HG03439 (cell line): Measurements from ENCODE around the gene ZNF530.
A peak's percentile ranks its signal among the peaks of the same experiment; 100 is the strongest.

ENCODE experiments used
- ATAC-seq: cut with Tn5 transposase; IDR thresholded peaks from one replicate; pipeline ENCODE4 v1.9.1; 2021; ENCODE audit warnings: mild to moderate bottlenecking, moderate library complexity; ENCODE audit not compliant: unreplicated experiment

ZNF530 gene

DNA sequence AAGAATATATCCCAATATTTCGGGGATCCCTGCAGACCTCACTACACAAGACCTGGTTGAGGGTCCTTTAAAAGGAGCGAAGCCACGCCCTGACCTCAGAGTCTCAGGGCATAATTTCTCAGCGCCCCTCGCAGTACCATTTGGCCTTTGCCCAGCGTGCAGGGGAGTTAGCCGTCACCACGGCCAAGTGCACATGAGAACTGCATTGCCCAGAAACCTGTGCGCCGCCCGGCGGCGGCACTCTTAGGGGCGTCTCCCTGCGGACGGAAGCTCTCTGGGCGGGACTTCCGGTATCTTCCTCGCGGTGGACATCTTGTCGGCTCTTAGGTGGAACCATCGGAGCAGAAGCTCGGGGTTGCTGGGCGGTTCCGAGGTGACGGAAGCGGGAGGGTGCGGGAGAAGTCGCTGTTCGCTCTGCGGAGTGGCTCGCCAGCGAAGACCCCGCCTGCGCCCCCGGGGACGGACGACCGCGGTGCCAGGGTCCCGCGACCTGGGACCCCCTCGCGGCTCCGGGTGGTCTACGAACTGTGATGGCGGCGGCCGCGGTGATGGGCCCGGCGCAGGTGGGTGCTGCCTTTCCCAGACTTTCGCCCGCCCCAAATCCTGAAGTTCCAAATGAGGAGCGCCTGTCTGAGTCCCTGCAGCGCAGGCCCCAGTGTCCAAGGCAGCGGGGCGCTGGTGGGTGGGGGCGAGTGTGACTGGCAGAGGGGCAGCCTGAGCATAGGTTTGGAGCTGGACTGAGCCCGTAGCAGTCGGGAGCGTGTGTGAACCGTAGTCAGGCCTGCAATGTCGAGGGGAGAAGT lies 14.5 kb downstream of the ZNF530 start, which contains the start of gene ZNF134:
Gene ZNF134 (plus strand): TSS at position 302 of the 803 bp plus-strand sequence. CDS start 5,227 bp downstream, outside the sequence.
- ATAC-seq, result peak; percentile 93

DNA sequence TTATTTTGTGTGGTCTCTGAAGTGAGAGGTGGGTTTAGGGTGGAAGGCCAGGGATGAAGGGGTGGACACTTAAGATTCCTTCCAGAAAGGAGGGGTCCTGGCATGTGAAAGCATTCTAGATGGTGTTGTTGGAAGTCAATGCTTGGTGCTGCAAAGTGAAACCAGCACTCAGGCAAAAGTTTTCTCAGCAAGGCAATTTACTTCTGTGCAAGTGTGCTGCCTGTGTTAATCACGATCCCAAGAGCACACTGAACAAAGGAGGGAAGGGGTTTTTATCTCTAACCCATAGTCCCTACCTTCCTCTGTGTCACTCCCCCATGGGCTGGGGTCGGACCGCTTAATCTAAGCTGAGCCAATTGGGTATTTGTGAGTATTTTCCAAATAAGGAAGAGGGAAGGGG lies 15.7 kb downstream of the ZNF530 start:
- ATAC-seq, result no peak

DNA sequence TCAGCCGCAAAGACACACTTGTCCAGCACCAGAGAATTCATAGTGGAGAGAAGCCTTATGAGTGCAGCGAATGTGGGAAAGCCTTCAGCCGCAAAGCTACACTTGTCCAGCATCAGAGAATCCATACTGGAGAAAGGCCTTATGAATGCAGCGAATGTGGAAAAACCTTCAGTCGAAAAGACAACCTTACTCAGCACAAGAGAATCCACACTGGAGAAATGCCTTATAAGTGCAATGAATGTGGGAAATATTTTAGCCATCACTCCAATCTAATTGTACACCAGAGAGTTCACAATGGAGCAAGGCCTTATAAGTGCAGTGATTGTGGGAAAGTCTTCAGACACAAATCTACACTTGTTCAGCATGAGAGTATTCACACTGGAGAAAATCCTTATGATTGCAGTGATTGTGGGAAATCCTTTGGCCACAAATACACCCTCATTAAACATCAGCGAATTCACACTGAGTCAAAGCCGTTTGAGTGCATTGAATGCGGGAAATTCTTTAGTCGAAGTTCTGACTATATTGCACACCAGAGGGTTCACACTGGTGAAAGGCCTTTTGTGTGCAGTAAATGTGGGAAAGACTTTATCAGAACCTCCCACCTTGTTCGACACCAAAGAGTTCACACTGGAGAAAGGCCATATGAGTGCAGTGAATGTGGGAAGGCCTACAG lies 21.1 kb downstream of the ZNF530 start:
- ATAC-seq, result no peak

DNA sequence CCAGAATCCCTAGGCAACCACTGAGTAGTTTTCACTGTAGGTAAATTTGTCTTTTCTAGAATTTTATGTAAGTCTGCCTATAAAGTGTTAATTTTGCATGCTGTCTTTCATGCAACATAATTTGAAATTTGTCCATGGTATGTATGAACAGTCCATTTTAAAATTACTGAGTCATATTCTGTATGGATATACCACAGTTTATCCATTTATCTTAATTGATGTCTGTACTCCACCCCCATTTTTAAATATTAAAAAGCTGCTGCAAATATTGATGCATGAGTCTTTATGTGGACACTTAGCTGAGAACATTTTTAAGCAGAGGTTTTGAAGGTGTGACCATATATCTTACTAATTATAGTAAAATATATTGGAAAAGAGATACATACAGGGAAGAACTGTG lies 23.4 kb downstream of the ZNF530 start:
- no peak for ATAC-seq

DNA sequence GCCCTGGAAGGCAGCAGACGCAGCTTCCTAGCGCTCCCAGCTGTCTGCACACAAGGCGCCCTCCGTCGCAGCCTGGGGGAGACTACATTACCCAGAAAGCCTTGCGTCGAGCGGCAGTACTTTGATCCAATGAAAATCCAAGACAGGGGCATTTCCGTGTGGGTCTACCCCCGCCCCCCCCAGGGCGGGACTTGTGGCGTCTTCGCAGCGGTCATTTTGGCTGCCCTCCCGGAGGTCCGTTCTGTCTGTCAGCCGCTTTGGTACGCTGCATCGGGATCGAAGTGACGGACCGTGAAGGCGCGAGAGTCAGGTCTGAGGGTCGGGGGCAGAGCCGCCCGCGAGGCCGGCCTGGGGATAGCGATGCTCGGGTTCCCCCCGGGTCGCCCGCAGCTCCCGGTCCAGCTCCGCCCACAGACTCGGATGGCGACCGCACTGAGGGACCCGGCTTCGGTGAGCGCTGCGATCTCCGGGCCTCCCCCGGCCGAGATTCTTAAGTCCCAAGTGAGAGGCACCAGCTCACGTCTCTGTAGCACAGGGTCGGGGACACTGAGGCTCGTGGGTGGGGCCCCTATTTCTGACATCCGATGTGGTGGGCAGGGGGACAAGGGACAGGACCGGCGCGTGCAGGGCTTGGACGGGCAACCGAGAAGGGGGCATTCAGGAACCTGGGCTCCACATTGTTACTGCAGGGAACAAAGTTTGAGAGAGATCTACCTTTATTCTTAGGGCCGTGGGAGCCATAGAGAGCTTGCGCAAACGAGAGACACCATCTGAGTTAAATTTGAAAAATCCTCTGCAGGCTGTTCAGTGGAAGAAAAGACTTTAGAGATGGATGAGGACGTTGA lies 33.5 kb downstream of the ZNF530 start, which contains the start of gene ZNF211:
Gene ZNF211 (plus strand): TSS at position 182 of the 845 bp plus-strand sequence. CDS start 179 bp downstream, at position 361.
- ATAC-seq, result peak; percentile 92

DNA sequence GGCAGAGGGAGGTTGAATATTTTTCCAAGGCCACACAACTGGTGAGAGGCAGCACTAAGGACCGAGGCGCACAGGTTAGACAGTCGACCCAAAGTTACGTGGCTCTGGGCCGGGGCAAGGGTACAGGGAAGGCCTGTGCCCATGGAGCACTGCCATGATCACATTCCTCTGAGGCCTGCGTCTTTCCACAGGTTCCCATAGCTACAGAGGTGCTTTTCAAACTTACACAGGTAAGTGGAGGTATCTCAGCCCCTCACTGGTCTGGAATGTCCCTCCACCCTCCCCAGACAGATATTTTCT lies 34.1 kb downstream of the ZNF530 start:
- ATAC-seq, result no peak

- no peak for ATAC-seq
Measured at GRCh38 chr19:57637379-57637778, 37.7 kb downstream of the ZNF530 start.

- no peak for ATAC-seq
Measured at GRCh38 chr19:57641715-57642234, 42.1 kb downstream of the ZNF530 start.

DNA sequence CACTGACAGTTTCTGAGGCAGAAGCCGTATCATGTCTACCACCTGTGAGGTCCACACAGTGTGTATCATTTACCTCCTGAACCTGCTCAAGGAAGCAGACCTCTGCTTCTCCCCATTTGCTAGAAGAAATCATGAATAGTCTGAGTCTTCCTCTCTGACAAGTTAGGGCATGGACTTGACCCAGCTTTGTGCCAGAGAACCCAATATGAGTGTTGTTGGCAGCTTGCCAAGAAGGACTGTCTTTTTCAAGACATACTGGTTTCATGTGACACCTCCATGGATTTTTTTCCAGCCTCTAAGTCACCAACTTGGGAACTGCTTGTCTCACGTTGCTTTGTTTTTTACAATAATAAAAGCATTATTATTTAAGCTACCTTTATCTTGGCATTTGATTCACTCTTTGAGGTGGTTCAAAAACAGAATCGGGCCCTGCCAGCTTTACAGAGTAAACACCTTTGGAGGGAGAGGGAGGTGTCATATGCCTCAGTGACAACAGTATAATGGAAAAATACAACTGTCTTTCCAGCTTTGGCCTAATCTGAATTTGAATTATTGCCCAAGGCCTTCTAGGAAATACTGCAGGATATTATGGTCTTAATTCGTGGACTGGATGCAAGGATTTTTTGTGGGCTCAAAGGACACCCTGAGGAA lies 42.8 kb downstream of the ZNF530 start:
- no peak for ATAC-seq

DNA sequence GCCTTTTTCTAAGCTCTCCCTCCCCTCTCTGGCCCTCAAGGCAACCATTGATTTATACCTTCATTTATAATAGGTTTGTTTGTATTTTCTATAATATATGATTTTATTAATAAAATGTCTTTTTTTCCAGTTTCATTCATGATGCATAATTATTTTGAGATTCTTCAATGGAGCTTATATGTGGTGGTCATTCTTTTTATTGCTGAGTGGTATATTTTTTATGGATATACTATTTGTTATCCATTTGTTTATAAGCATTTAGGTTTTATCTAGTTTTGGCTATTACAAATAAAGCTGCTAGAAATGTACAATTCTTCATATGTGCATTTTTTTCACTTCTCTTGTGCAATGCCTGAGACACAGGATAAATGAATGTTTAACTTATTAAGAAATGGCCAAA lies 44.0 kb downstream of the ZNF530 start:
- no peak for ATAC-seq

DNA sequence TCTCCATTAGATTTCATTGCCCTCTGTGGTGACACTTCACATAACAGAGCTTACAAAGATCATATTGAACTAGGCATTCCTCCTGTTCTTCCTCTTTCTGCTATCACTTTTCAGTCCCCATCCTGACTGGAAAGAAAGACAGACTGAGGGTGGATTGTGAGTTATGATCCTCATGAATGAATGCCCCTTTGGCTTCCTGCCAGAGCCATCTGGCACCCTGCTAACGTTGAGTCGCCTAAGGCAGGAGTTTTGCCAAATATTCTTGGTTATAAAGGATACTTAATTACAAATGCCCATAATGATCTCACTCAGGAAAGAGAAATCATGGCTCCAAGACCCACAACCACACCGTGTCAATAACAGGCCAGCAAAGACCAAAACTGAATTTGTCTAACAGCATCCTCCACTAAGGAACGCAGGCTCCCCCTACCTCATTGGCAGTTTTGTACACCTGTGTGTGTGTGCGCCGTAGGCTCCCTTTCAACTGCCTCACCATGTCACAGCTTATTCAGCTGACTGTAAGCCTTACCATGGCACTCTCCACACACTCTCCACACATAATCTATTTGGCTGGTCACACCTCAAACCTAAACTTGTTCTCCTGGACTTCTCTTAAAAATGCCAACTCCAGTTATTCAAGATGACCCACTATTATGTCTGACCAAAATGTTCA lies 48.8 kb downstream of the ZNF530 start:
- no peak for ATAC-seq

DNA sequence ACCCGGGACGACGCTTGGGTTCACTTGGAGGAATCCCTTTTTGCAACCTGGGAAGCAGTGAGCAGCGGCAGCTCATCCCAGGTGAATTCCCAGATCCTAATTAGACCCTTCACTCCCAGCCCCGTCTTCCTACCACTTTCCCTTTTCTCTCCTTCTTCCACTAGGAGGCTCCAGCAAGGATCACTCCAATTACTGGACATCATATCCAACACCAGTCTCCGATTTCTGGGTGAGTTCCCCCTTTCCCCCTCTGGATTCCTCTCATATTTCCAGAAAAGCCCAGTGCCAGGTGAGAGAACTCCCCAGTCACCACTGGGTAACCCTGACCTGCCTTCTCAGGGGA lies 51.9 kb downstream of the ZNF530 start:
- ATAC-seq, result no peak

- no peak for ATAC-seq
Measured at GRCh38 chr19:57653689-57654088, 54.0 kb downstream of the ZNF530 start.

GRCh38 chr19:57655443-57655842 lies 55.8 kb downstream of the ZNF530 start:
- no peak for ATAC-seq

GRCh38 chr19:57656346-57656745 lies 56.7 kb downstream of the ZNF530 start:
- ATAC-seq, result no peak
